Measurements from ENCODE around the gene CTSO. TPM values are rescaled to one million over a fixed set of nuclear protein-coding genes. Genes with fewer than 3 reads are reported as not detected.

Gene CTSO
- total and polyA plus RNA-seq, 2 of the 8 experiments (the other 6 are each of a cell fraction or from before 2014, with no cell fraction given): 0.39 to 0.41 TPM

GRCh38 chr4:155878611-155879010 lies 75.1 kb downstream of the CTSO start:
- Histone ChIP-seq H4K5ac (ENCODE audit: insufficient read length, low read depth, low read length) (no peak overlapping the region), H3K14ac (ENCODE audit: insufficient read length) (no peak overlapping the region), H3K56ac (replicated peaks; ENCODE audit: insufficient read length, low read depth, low read length) (no peak overlapping the region), H2BK20ac (ENCODE audit: low read length) (no peak overlapping the region), H2AFZ (ENCODE audit: low read length) (no peak overlapping the region), H3K23me2 (ENCODE audit: low read depth, low read length) (no peaks in the 10 kb centered on the region), H2BK5ac (ENCODE audit: low read depth, low read length) (no peak overlapping the region), H3K18ac (ENCODE audit: extremely low read depth, low read length) (no peak overlapping the region), H3K4ac (replicated peaks; ENCODE audit: insufficient read length, low read depth, low read length) (no peak overlapping the region), H3K9me3 (ENCODE audit: insufficient read depth in 2 of 2, low read depth in 1 of 2, low read length in 1 of 2) (peaks cover 15 to 16% of the 10 kb centered on the region in 2 experiments; a peak in 3 of 4 replicates), H3K9ac (replicated peaks in 1 of 4; ENCODE audit: extremely low read depth in 1 of 4, low read depth in 3 of 4, low read length in 3 of 4) (no peak overlapping the region), H3K4me2 (ENCODE audit: insufficient read depth in 1 of 2, low read depth in 2 of 2, low read length in 2 of 2) (no peak overlapping the region), H3K23ac (ENCODE audit: insufficient read length) (no peak overlapping the region), H3K27ac (ENCODE audit: low read depth, low read length) (no peak overlapping the region), H3K4me1 (replicated peaks in 1 of 4; ENCODE audit: control insufficient read depth in 3 of 4, insufficient read depth in 4 of 4, low read length in 3 of 4) (no peaks in the 10 kb centered on the region), H3K36me3 (ENCODE audit: control insufficient read depth in 2 of 4, insufficient read depth in 4 of 4, low read length in 3 of 4) (peaks cover 0 to 7% (median 0%) of the 10 kb centered on the region in 4 experiments; a peak in 1 of 8 replicates), H2BK15ac (ENCODE audit: low read length) (no peak overlapping the region), H4K8ac (ENCODE audit: extremely low read depth, insufficient read depth, low read length) (no peak overlapping the region), H2AK5ac (ENCODE audit: low read depth, low read length) (no peak overlapping the region), H2BK120ac (replicated peaks; ENCODE audit: low read depth, low read length) (no peak overlapping the region), H3K27me3 (replicated peaks in 1 of 4; ENCODE audit: control insufficient read depth in 3 of 4, extremely low read depth in 1 of 4, insufficient read depth in 3 of 4, low read length in 3 of 4) (no peaks in the 10 kb centered on the region), H4K20me1 (replicated peaks in 1 of 2; ENCODE audit: control insufficient read depth in 1 of 2, insufficient read depth in 2 of 2, low read length in 2 of 2) (no peaks in the 10 kb centered on the region), H3K79me1 (ENCODE audit: low read depth, low read length) (no peaks in the 10 kb centered on the region), H3K79me2 (ENCODE audit: control insufficient read depth in 1 of 2, insufficient read depth in 2 of 2, low read length in 2 of 2) (no peaks in the 10 kb centered on the region), H2BK12ac (ENCODE audit: low read depth, low read length) (no peak overlapping the region), H3K4me3 (ENCODE audit: extremely low read depth in 1 of 4, insufficient read depth in 2 of 4, low read depth in 3 of 4, low read length in 4 of 4) (no peak overlapping the region), H4K91ac (replicated peaks; ENCODE audit: insufficient read length, low read length) (no peak overlapping the region)
- FAIRE-seq (no peak), DNase-seq (ENCODE audit: low read depth in 1 of 2, low spot score in 2 of 2) (no peak)
- WGBS, 2 experiments (ENCODE audit: extremely low coverage in 1 of 2, insufficient coverage in 1 of 2, insufficient read length in 1 of 2, insufficient replicate concordance in 2 of 2, low coverage in 1 of 2, low lambda C conversion rate in 2 of 2, missing lambda C conversion rate in 1 of 2): 47% methylated on average over 2 of the region's 2 CpGs; no CpG with 5 or more reads in 1 of the 2 experiments
- POLR2A ChIA-PET (ENCODE audit: partially characterized antibody): no interaction called here
- CTCF ChIA-PET (ENCODE audit: partially characterized antibody): no interaction called here
- TF ChIP-seq PHF8 (conservative IDR thresholded peaks at IDR 0.05; ENCODE audit: low read depth, low read length): no peak
- no peak for TF ChIP-seq SP1 (IDR thresholded peaks at IDR 0.05; ENCODE audit: low read depth, low read length)
- TF ChIP-seq FOSL1 (IDR thresholded peaks at IDR 0.05; ENCODE audit: insufficient read depth, low read depth, low read length): no peak
- TF ChIP-seq HDAC2 (IDR thresholded peaks at IDR 0.05; ENCODE audit: borderline replicate concordance in 1 of 2, low read depth in 2 of 2, low read length in 2 of 2): no peak
- TF ChIP-seq CBX5 (IDR thresholded peaks at IDR 0.05; ENCODE audit: low read depth, low read length): no peak
- TF ChIP-seq CTBP2 (IDR thresholded peaks at IDR 0.05; ENCODE audit: borderline replicate concordance, insufficient read depth, insufficient read length, low read length): no peak
- TF ChIP-seq EGR1 (IDR thresholded peaks at IDR 0.05; ENCODE audit: borderline replicate concordance, low read depth, low read length): no peak
- no peak for TF ChIP-seq CTCF (IDR thresholded peaks at IDR 0.05; ENCODE audit: control extremely low read depth in 1 of 3, insufficient read depth in 1 of 3, low read depth in 1 of 3, low read length in 3 of 3)
